ENCODE data around the gene MMP21. TPM values are rescaled to one million over a fixed set of nuclear protein-coding genes. Genes with fewer than 3 reads are reported as not detected.

The MMP21 gene
- total RNA-seq, 1 experiment from 2014 or later, result not detected

DNA sequence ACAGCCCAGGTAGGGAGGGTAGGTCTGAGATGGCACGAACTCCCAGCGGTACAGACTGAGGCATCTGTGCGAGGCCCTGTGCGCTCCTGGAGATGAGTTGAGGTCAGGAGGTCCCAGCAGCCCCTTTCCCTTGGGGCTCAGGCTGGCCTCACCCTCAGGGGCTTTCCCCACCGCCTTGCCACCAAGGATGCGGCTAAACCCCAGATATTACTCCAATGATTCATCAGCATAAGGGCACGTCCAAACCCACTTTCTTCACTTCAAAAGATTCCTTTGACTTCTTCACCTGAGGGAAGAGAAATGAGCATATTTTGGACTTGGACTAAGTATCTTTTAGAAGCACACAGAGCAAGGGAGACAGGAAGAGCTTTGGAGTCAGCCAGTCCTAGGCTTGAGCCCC is 27.1 kb upstream of the MMP21 start:
- no peaks in the 10 kb centered on the region for H3K4me1 ChIP-seq (ENCODE audit: insufficient read depth, low read length)
- no peaks in the 10 kb centered on the region for H3K27me3 Mint-ChIP-seq (ENCODE audit: low read depth)
- H3K79me1 ChIP-seq (ENCODE audit: insufficient read depth, low read depth, low read length, poor library complexity, severe bottlenecking), result no peaks in the 10 kb centered on the region
- no peaks in the 10 kb centered on the region for H3K9me3 Mint-ChIP-seq
- no peak overlapping the region for H3K9ac ChIP-seq (ENCODE audit: extremely low read depth, insufficient read length, low read length)
- WGBS (ENCODE audit: extremely low coverage, insufficient read length, low lambda C conversion rate), result no CpG with 5 or more reads among the region's 7 CpGs
- TF ChIP-seq, protein P1, sequence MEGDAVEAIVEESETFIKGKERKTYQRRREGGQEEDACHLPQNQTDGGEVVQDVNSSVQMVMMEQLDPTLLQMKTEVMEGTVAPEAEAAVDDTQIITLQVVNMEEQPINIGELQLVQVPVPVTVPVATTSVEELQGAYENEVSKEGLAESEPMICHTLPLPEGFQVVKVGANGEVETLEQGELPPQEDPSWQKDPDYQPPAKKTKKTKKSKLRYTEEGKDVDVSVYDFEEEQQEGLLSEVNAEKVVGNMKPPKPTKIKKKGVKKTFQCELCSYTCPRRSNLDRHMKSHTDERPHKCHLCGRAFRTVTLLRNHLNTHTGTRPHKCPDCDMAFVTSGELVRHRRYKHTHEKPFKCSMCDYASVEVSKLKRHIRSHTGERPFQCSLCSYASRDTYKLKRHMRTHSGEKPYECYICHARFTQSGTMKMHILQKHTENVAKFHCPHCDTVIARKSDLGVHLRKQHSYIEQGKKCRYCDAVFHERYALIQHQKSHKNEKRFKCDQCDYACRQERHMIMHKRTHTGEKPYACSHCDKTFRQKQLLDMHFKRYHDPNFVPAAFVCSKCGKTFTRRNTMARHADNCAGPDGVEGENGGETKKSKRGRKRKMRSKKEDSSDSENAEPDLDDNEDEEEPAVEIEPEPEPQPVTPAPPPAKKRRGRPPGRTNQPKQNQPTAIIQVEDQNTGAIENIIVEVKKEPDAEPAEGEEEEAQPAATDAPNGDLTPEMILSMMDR (conservative IDR thresholded peaks at IDR 0.05), result no peak
- no peaks in the 10 kb centered on the region for H4K20me1 ChIP-seq (ENCODE audit: control insufficient read depth, insufficient read depth, insufficient read length)
- H3K14ac ChIP-seq (ENCODE audit: insufficient read depth, low read length), result no peak overlapping the region
- H3K23me2 ChIP-seq (ENCODE audit: insufficient read length, low read depth, low read length, poor library complexity, severe bottlenecking), result no peaks in the 10 kb centered on the region
- no peaks in the 10 kb centered on the region for H3K27me3 ChIP-seq (ENCODE audit: insufficient read depth, low read length)
- H4K5ac ChIP-seq (ENCODE audit: insufficient read length, low read depth, low read length), result no peak overlapping the region
- H3K27ac Mint-ChIP-seq, result no peak overlapping the region
- H3K56ac ChIP-seq (ENCODE audit: insufficient read length, low read depth, low read length), result no peak overlapping the region
- no peak overlapping the region for H2BK12ac ChIP-seq (ENCODE audit: insufficient read length, low read depth, low read length)
- no peak overlapping the region for H2BK20ac ChIP-seq (ENCODE audit: low read depth, low read length, poor library complexity, severe bottlenecking)
- no peak overlapping the region for H2BK120ac ChIP-seq (ENCODE audit: low read depth, low read length, poor library complexity, severe bottlenecking)
- no peak overlapping the region for H2BK5ac ChIP-seq (ENCODE audit: insufficient read length, low read length)
- H3K4me3 Mint-ChIP-seq, result no peak overlapping the region
- no peak overlapping the region for H3K4ac ChIP-seq (ENCODE audit: low read depth, low read length)
- DNase-seq, result no peak
- no peak overlapping the region for H3K23ac ChIP-seq (ENCODE audit: insufficient read length, low read depth, low read length)
- no peak overlapping the region for H3K4me2 ChIP-seq (ENCODE audit: insufficient read depth, insufficient read length, low read length)
- no peaks in the 10 kb centered on the region for H3K9me3 ChIP-seq (ENCODE audit: control insufficient read depth, low read depth, low read length)
- H2AFZ ChIP-seq (ENCODE audit: low read length), result no peak overlapping the region
- H3T11ph ChIP-seq (ENCODE audit: low read length), result no peak overlapping the region
- H2BK15ac ChIP-seq (ENCODE audit: low read depth, low read length), result no peak overlapping the region
- H3K4me1 Mint-ChIP-seq, result peaks cover 7% of the 10 kb centered on the region in 2 experiments; a peak in 3 of 4 replicates
- peaks cover 19 to 51% (median 33%) of the 10 kb centered on the region in 3 experiments for H3K36me3 Mint-ChIP-seq (ENCODE audit: insufficient read depth in 1 of 3, low read depth in 3 of 3)
- no peak overlapping the region for H3K27ac ChIP-seq (ENCODE audit: insufficient read length, low read depth, low read length)
- no peak overlapping the region for H4K91ac ChIP-seq (ENCODE audit: insufficient read length, low read depth, low read length)
- H2AK5ac ChIP-seq (ENCODE audit: insufficient read length, low read length), result no peak overlapping the region
- H4K8ac ChIP-seq (replicated peaks; ENCODE audit: insufficient read length, low read depth, low read length), result no peak overlapping the region
- H3K79me2 ChIP-seq (ENCODE audit: insufficient read depth, low read length), result no peaks in the 10 kb centered on the region
- no peak overlapping the region for H3K18ac ChIP-seq (ENCODE audit: insufficient read length, low read depth, low read length)

All from H9 (cell line).